Loucy (cell line): ENCODE measurements around the gene GRHL1.

Source experiments
- H2AFZ ChIP-seq: fragments of 200-600 bp; sonication (generic); 2 replicates; pipeline ENCODE4 v1.6.0; 2016; ENCODE audit warnings: antibody characterized with exemption, mild to moderate bottlenecking, low read length, moderate library complexity
- H3F3A ChIP-seq: fragments of 200-600 bp; 2 replicates; pipeline ENCODE4 v1.6.0; 2016; ENCODE audit warnings: antibody characterized with exemption, low read depth, mild to moderate bottlenecking
- H3K27me3 ChIP-seq: fragments of 200-600 bp; sonication (generic); 2 replicates; pipeline ENCODE4 v1.6.1; 2014; ENCODE audit warnings: low read length, mild to moderate bottlenecking; ENCODE audit not compliant: insufficient read depth, poor library complexity, severe bottlenecking
- H3K36me3 ChIP-seq: fragments of 200-600 bp; sonication (generic); 2 replicates; pipeline ENCODE4 v1.6.1; 2016; ENCODE audit warnings: low read length; ENCODE audit not compliant: insufficient read depth
- H3K4me1 ChIP-seq: fragments of 200-600 bp; sonication (generic); 2 replicates; pipeline ENCODE4 v1.5.1; 2014; ENCODE audit warnings: low read length, mild to moderate bottlenecking; ENCODE audit not compliant: insufficient read depth, poor library complexity, severe bottlenecking
- H3K4me2 ChIP-seq: fragments of 200-600 bp; sonication (generic); 2 replicates; pipeline ENCODE4 v1.6.0; 2014; ENCODE audit warnings: antibody characterized with exemption, low read length, low read depth, mild to moderate bottlenecking; ENCODE audit not compliant: poor library complexity, severe bottlenecking
- H3K4me3 ChIP-seq: fragments of 200-600 bp; sonication (generic); 2 replicates; pipeline ENCODE4 v1.5.1; 2014; ENCODE audit warnings: low read length, mild to moderate bottlenecking, mixed read lengths; ENCODE audit not compliant: poor library complexity, severe bottlenecking
- H3K79me2 ChIP-seq: fragments of 200-600 bp; sonication (generic); 2 replicates; pipeline ENCODE4 v1.6.1; 2014; ENCODE audit warnings: low read length; ENCODE audit not compliant: insufficient read depth
- H3K9ac ChIP-seq: fragments of 200-600 bp; sonication (generic); 2 replicates; pipeline ENCODE4 v1.6.0; 2014; ENCODE audit warnings: mild to moderate bottlenecking, low read depth, low read length, moderate library complexity; ENCODE audit not compliant: poor library complexity, severe bottlenecking
- H3K9me2 ChIP-seq: fragments of 200-600 bp; sonication (generic); replicated peaks from 2 replicates; pipeline ENCODE4 v1.6.1; 2016; ENCODE audit warnings: low read depth, low read length, mixed read lengths
- H3K9me3 ChIP-seq: fragments of 200-600 bp; sonication (generic); 2 replicates; pipeline ENCODE4 v1.6.1; 2014; ENCODE audit warnings: mild to moderate bottlenecking, antibody characterized with exemption, low read length, low read depth; ENCODE audit not compliant: insufficient read depth
- H4K20me1 ChIP-seq: fragments of 200-600 bp; sonication (generic); 2 replicates; pipeline ENCODE4 v1.6.0; 2014; ENCODE audit warnings: antibody characterized with exemption, low read length, mild to moderate bottlenecking; ENCODE audit not compliant: insufficient read depth, poor library complexity, severe bottlenecking
- EZH2phosphoT487 ChIP-seq: fragments of 200-600 bp; IDR thresholded peaks from 2 replicates; pipeline ENCODE4 v1.6.1; 2018; ENCODE audit warnings: antibody characterized with exemption, mild to moderate bottlenecking, moderate library complexity, borderline replicate concordance
- TF ChIP-seq, protein P1 (sequence below): fragments of 200-600 bp; sonication (generic); conservative IDR thresholded peaks from 2 replicates; pipeline ENCODE4 v1.5.1; 2014; ENCODE audit warnings: mild to moderate bottlenecking, antibody characterized with exemption, low read length

GRHL1 gene

DNA sequence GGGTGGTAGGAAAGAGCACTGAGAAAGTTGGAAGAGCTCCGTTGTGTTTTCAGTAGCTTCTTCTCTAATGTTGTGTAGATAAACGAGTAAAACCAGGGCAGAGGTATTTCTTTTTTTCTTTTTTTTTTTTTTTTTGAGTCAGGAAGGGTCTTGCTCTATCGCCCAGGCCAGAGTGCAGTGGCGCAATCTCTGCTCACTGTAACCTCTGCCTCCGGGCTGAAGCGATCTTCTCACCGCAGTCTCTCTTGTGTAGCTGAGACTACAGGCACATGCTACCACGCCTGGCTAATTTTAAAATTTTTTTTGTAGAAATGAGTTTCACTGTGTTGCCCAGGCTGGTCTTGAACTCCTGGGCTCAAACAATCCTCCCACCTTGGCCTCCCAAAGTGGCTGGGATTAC is 6.6 kb downstream of the GRHL1 start:
- H3K79me2 ChIP-seq: peaks cover 2% of the 10 kb centered on the region; the same call in 1 of the 2 replicates
- no peak overlapping the region for H3K9ac ChIP-seq
- no peak overlapping the region for H3K4me3 ChIP-seq
- H2AFZ ChIP-seq: no peak overlapping the region
- peaks cover 3% of the 10 kb centered on the region; the same call in 1 of the 2 replicates for H3K36me3 ChIP-seq
- H3K27me3 ChIP-seq: no peaks in the 10 kb centered on the region
- H3K9me3 ChIP-seq: no peaks in the 10 kb centered on the region
- peaks cover 2% of the 10 kb centered on the region; the same call in 1 of the 2 replicates for H3F3A ChIP-seq
- no peaks in the 10 kb centered on the region for H4K20me1 ChIP-seq
- no peak overlapping the region for H3K4me2 ChIP-seq
- no peaks in the 10 kb centered on the region for H3K9me2 ChIP-seq
- peaks cover 36% of the 10 kb centered on the region for H3K4me1 ChIP-seq
- TF ChIP-seq, protein P1, sequence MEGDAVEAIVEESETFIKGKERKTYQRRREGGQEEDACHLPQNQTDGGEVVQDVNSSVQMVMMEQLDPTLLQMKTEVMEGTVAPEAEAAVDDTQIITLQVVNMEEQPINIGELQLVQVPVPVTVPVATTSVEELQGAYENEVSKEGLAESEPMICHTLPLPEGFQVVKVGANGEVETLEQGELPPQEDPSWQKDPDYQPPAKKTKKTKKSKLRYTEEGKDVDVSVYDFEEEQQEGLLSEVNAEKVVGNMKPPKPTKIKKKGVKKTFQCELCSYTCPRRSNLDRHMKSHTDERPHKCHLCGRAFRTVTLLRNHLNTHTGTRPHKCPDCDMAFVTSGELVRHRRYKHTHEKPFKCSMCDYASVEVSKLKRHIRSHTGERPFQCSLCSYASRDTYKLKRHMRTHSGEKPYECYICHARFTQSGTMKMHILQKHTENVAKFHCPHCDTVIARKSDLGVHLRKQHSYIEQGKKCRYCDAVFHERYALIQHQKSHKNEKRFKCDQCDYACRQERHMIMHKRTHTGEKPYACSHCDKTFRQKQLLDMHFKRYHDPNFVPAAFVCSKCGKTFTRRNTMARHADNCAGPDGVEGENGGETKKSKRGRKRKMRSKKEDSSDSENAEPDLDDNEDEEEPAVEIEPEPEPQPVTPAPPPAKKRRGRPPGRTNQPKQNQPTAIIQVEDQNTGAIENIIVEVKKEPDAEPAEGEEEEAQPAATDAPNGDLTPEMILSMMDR: no peak
- TF ChIP-seq EZH2phosphoT487: no peak

DNA sequence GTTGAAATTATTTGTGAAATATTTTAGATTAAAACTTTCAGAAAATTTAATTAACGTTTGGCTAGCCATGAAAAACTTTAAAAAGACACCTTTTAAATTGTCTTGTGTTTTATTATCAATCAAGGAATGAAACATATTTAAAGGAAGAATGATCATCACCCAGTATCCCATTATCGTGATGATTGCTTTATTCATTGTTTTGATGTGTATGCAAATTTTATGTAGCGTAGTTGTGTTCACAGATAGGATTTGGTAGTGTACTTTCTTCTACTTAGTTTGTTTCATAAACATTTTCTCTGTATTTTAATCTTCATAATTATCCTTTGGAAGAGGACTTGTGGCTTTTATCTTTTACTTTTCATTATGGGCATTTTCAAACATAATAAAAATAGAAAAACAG is 7.8 kb downstream of the GRHL1 start:
- no peak overlapping the region for H3K4me2 ChIP-seq
- 0 out of 2 replicates have a peak, but pooled peaks cover 2% of the 10 kb centered on the region for H3F3A ChIP-seq
- H3K36me3 ChIP-seq: peaks cover 5% of the 10 kb centered on the region; the same call in 1 of the 2 replicates
- no peak overlapping the region for H2AFZ ChIP-seq
- TF ChIP-seq, protein P1: no peak
- TF ChIP-seq EZH2phosphoT487: no peak
- no peaks in the 10 kb centered on the region for H4K20me1 ChIP-seq
- H3K27me3 ChIP-seq: no peaks in the 10 kb centered on the region
- H3K9ac ChIP-seq: no peak overlapping the region
- no peaks in the 10 kb centered on the region for H3K9me3 ChIP-seq
- peaks cover 26% of the 10 kb centered on the region for H3K4me1 ChIP-seq
- H3K79me2 ChIP-seq: no peaks in the 10 kb centered on the region
- H3K4me3 ChIP-seq: no peak overlapping the region
- no peaks in the 10 kb centered on the region for H3K9me2 ChIP-seq

DNA sequence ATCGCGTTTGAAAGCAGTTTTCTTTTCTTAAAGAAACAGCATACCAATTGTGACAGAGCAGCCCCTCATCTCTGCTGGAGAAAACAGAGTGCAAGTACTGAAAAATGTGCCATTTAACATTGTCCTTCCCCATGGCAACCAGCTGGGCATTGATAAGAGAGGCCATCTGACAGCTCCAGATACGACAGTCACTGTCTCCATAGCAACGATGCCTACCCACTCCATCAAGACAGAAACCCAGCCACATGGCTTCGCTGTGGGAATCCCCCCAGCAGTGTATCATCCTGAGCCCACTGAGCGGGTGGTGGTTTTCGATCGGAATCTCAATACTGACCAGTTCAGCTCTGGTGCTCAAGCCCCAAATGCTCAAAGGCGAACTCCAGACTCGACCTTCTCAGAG is 9.5 kb downstream of the GRHL1 start:
- H3K4me2 ChIP-seq: no peak overlapping the region
- peaks cover 32% of the 10 kb centered on the region for H3K4me1 ChIP-seq
- H3K4me3 ChIP-seq: no peak overlapping the region
- H3K9ac ChIP-seq: no peak overlapping the region
- H3F3A ChIP-seq: peaks cover 8% of the 10 kb centered on the region; the same call in 1 of the 2 replicates
- H3K36me3 ChIP-seq: peaks cover 14% of the 10 kb centered on the region; the same call in 1 of the 2 replicates
- H2AFZ ChIP-seq: no peak overlapping the region
- H3K9me2 ChIP-seq: no peaks in the 10 kb centered on the region
- no peaks in the 10 kb centered on the region for H3K79me2 ChIP-seq
- no peaks in the 10 kb centered on the region for H3K9me3 ChIP-seq
- no peak for TF ChIP-seq EZH2phosphoT487
- TF ChIP-seq, protein P1: no peak
- no peaks in the 10 kb centered on the region for H3K27me3 ChIP-seq
- no peaks in the 10 kb centered on the region for H4K20me1 ChIP-seq
